ENCODE measurements around the gene PLIN1.

DNA sequence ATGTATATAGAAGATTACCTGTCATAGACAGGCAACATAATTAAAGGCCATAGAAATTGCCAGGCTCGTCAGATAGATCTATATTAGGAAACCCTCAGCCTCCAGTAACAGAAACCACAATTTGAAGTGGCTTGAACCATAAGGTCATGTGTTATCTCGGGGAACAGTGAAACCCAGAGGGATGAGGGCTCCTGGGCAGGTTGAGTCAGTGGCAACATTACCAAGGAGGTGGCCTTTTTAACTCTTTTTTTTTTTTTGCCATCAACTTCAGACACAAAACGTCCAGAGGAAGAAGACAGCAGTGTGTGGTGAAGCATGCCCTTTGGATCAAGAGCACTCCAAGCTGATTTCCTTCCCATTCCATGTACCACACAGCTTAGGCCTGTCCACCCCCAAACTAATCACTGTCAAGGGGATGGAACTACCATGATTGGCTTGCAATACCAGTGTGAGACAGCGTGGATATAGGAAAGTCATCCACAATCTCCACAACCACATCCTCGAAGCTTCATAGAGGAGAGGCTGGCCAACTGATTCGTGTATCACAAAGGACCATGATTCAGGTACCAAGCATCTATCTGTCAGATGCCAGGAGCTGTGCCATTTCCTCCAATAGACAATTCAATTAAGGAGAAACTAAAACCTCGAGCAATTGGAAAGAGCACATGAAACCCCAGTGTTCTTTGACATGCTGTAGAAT is 22.9 kb downstream of the PLIN1 start:
- no peak for TF ChIP-seq EZH2 (IDR thresholded peaks at IDR 0.05; ENCODE audit: borderline replicate concordance, low read depth, low read length, severe bottlenecking)
- TF ChIP-seq CTCF (IDR thresholded peaks at IDR 0.05; ENCODE audit: borderline replicate concordance, extremely low read depth, low read length, poor library complexity, severe bottlenecking): no peak

All from DND-41 (cell line).